Measurements from ENCODE around the gene PTCH2.
"Not testable (repeated sequence)": the region's sequence is repeated elsewhere in the genome, so short reads cannot be mapped to it uniquely, and the experiment has no call there.

DNA sequence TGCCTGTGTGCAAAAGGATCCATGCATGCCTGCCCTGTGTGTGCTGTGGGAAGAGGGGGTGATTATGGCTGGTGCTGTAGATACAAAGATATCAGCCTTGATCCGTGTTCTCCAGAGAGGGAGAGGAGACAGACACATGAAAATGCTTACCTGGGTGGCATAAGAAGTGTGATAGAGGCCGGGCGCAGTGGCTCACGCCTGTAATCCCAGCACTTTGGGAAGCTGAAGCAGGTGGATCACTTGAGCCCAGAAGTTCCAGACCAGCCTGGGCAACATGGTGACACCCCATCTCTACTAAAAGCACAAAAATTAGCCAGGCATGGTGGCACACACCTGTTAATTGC is 32.3 kb downstream of the PTCH2 start:
- TF ChIP-seq NFYC (CRISPR knock-in tag; IDR thresholded peaks at IDR 0.05); EZH2 (conservative IDR thresholded peaks at IDR 0.05; ENCODE audit: low read depth, low read length); CEBPB (IDR thresholded peaks at IDR 0.05; ENCODE audit: borderline replicate concordance, low read depth, low read length); TBP (CRISPR knock-in tag; IDR thresholded peaks at IDR 0.05); ZBTB7A (CRISPR knock-in tag; IDR thresholded peaks at IDR 0.05); HCFC1 (IDR thresholded peaks at IDR 0.05; ENCODE audit: low read depth, low read length); ETS1 (CRISPR knock-in tag; IDR thresholded peaks at IDR 0.05); ZSCAN20 (CRISPR knock-in tag; IDR thresholded peaks at IDR 0.05; ENCODE audit: borderline replicate concordance); KDM1A (CRISPR knock-in tag; IDR thresholded peaks at IDR 0.05): not testable (repeated sequence)
- TF ChIP-seq, protein P1, sequence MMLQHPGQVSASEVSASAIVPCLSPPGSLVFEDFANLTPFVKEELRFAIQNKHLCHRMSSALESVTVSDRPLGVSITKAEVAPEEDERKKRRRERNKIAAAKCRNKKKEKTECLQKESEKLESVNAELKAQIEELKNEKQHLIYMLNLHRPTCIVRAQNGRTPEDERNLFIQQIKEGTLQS (CRISPR knock-in tag; IDR thresholded peaks at IDR 0.05) = not testable (repeated sequence)

Data from HepG2 (cell line).